Gastrocnemius medialis (tissue), 4 donors: ENCODE data around the gene POLR2I. TPM values are rescaled to one million over a fixed set of nuclear protein-coding genes. Genes with fewer than 3 reads are reported as not detected.

Source experiments
- ATAC-seq, 2 donors: fragments of 150-250 bp; one replicate each; pipeline ENCODE4 v1.9.1; 2016
- DNase-seq, 2 donors: peaks; one replicate each; pipeline ENCODE4 v3.0.0-alpha.2; 2019
- H3K27ac ChIP-seq, 4 donors: fragments of 200-600 bp; sonication (generic); 1 replicate in 1 of 4; 2 replicates in 3 of 4; pipeline ENCODE4 v1.5.1; 2016 to 2018; ENCODE audit warnings: mild to moderate bottlenecking in 2 of 4, moderate library complexity in 1 of 4
- H3K27me3 ChIP-seq, 3 donors: fragments of 200-600 bp; sonication (generic) in 2 of 3; 1 replicate in 1 of 3; 2 replicates in 2 of 3; pipeline versions ENCODE4 v1.5.1 to v1.6.0; 2016 to 2019; ENCODE audit warnings: mild to moderate bottlenecking in 1 of 3, moderate library complexity in 1 of 3
- H3K36me3 ChIP-seq, 2 donors: fragments of 200-600 bp; sonication (generic) in 1 of 2; one replicate each; pipeline ENCODE4 v1.5.1; 2017 to 2018
- H3K4me1 ChIP-seq, 2 donors: fragments of 200-600 bp; sonication (generic) in 1 of 2; one replicate each; pipeline ENCODE4 v1.5.1; 2016 to 2017; ENCODE audit warnings: mild to moderate bottlenecking in 2 of 2
- H3K4me3 ChIP-seq, 4 donors: fragments of 200-600 bp; sonication (generic) in 3 of 4; 1 replicate in 1 of 4; 2 replicates in 3 of 4; pipeline ENCODE4 v1.5.1; 2016 to 2019; ENCODE audit warnings: mild to moderate bottlenecking in 2 of 4
- H3K9me3 ChIP-seq, 3 donors: fragments of 200-600 bp; sonication (generic) in 2 of 3; 1 replicate in 1 of 3; 2 replicates in 2 of 3; pipeline ENCODE4 v1.5.1; 2016 to 2019
- POLR2A ChIP-seq, 2 donors: fragments of 450-650 bp; IDR thresholded peaks; one replicate each; pipeline ENCODE4 v1.6.1; 2017; ENCODE audit warnings: antibody characterized with exemption in 2 of 2, mild to moderate bottlenecking in 2 of 2, moderate library complexity in 2 of 2
- in situ Hi-C, 4 donors: fragments of 200-750 bp; cut with MboI; loops; one replicate each; pipeline versions ENCODE4 v1.15.0 to v1.8.0; 2017; ENCODE audit warnings: low sequenced_read_pairs in 4 of 4
- intact Hi-C: fragments of 100-400 bp; cut with DNase I; formaldehyde crosslinking; loops from one replicate; pipeline ENCODE4 v1.15.1; 2023; ENCODE audit warnings: low total_unique reads
- total RNA-seq, 4 donors: library from RNA; depleted of rRNA; stranded (reverse); fragments of >200 nt; gene quantifications; one replicate each; pipeline versions ENCODE4 v1.1.0 to v1.2.3, GENCODE V29; 2016
- TF ChIP-seq, protein P1 (sequence below), 5 experiments: fragments of 450-650 bp in 3 of 5; fragments of 200-600 bp in 2 of 5; sonication (generic) in 2 of 5; IDR thresholded peaks in 4 of 5; conservative IDR thresholded peaks in 1 of 5; 1 replicate in 4 of 5; 2 replicates in 1 of 5; pipeline ENCODE4 v1.5.1; 2016 to 2019; ENCODE audit warnings: antibody characterized with exemption in 5 of 5, mild to moderate bottlenecking in 3 of 5, moderate library complexity in 3 of 5

Gene POLR2I
- total RNA-seq, 4 donors from 2014 or later, result 61.0 to 88.7 (median 79.4) TPM

DNA sequence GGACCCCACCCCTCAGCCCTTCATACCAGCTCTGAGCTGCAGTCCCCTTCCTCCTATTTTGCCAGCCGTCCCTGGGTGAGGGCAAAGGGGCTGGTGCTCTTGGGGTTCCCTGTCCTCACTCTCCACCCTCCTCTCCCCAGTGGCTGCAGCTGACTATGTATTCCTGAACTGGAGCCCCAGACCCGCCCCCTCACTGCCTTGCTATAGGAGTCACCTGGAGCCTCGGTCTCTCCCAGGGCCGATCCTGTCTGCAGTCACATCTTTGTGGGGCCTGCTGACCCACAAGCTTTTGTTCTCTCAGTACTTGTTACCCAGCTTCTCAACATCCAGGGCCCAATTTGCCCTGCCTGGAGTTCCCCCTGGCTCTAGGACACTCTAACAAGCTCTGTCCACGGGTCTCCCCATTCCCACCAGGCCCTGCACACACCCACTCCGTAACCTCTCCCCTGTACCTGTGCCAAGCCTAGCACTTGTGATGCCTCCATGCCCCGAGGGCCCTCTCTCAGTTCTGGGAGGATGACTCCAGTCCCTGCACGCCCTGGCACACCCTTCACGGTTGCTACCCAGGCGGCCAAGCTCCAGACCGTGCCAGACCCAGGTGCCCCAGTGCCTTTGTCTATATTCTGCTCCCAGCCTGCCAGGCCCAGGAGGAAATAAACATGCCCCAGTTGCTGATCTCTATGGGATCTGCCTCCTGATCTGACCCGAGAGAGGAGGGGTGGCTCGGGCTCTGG, 35.2 kb upstream of the POLR2I start:
- H3K4me3 ChIP-seq, result no peak overlapping the region
- H3K36me3 ChIP-seq, result peaks cover 6 to 56% of the 10 kb centered on the region in 2 donors
- H3K4me1 ChIP-seq, result peaks cover 24 to 29% of the 10 kb centered on the region in 2 donors
- TF ChIP-seq, protein P1, sequence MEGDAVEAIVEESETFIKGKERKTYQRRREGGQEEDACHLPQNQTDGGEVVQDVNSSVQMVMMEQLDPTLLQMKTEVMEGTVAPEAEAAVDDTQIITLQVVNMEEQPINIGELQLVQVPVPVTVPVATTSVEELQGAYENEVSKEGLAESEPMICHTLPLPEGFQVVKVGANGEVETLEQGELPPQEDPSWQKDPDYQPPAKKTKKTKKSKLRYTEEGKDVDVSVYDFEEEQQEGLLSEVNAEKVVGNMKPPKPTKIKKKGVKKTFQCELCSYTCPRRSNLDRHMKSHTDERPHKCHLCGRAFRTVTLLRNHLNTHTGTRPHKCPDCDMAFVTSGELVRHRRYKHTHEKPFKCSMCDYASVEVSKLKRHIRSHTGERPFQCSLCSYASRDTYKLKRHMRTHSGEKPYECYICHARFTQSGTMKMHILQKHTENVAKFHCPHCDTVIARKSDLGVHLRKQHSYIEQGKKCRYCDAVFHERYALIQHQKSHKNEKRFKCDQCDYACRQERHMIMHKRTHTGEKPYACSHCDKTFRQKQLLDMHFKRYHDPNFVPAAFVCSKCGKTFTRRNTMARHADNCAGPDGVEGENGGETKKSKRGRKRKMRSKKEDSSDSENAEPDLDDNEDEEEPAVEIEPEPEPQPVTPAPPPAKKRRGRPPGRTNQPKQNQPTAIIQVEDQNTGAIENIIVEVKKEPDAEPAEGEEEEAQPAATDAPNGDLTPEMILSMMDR (IDR thresholded peaks at IDR 0.05 in 4 of 5, conservative IDR thresholded peaks at IDR 0.05 in 1 of 5), result no peak
- no peak for TF ChIP-seq POLR2A (IDR thresholded peaks at IDR 0.05)
- H3K27ac ChIP-seq, result peak overlapping the region; percentile 97 to 100 (median 100)
- DNase-seq (peak in 1 of 2 donors; percentile 50), ATAC-seq (no peak)
- no peaks in the 10 kb centered on the region for H3K9me3 ChIP-seq
- no peaks in the 10 kb centered on the region for H3K27me3 ChIP-seq
- intact Hi-C loops (loop anchor here (5.0 to 10.0 kb wide), 3 partner anchors 33 to 393 kb away; partner anchors contain the start of genes HSPB6, PROSER3, TBCB and ZNF146), in situ Hi-C loops (loop anchor here in 1 of 4 donors (25.0 kb wide), 1 partner anchor 388 kb away; the partner anchor contains the start of genes HSPB6 and PROSER3)

DNA sequence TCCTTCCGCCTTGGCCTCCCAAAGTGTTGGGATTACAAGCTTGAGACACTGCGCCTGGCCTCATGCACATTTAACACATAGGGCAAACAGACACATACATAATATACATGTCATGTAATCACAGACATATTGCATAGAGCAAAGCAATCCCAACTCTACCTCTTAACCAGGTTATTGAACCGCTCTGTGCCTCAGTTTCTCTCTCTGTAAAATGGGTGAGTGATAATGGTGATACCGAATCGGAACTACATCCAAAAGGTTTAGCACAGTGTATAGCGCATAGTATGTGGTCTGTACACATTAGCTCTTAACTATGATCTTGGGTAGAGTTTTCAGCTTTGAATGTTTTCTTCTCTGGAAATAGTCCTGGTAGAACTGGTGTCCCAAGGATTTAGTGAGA, 29.9 kb upstream of the POLR2I start:
- Histone ChIP-seq H3K36me3 (peaks cover 6 to 73% of the 10 kb centered on the region in 2 donors), H3K4me3 (no peak overlapping the region), H3K4me1 (peaks cover 8% of the 10 kb centered on the region in 2 donors), H3K27ac (no peak overlapping the region), H3K9me3 (no peaks in the 10 kb centered on the region), H3K27me3 (no peaks in the 10 kb centered on the region)
- intact Hi-C loops, result no loop called here
- TF ChIP-seq, protein P1 (IDR thresholded peaks at IDR 0.05 in 4 of 5, conservative IDR thresholded peaks at IDR 0.05 in 1 of 5), result no peak
- no peak for TF ChIP-seq POLR2A (IDR thresholded peaks at IDR 0.05)
- ATAC-seq, result no peak
- in situ Hi-C loops, result loop anchor here in 1 of 4 donors (25.0 kb wide), 1 partner anchor 382 kb away; the partner anchor contains the start of genes HSPB6 and PROSER3
- no peak for DNase-seq

DNA sequence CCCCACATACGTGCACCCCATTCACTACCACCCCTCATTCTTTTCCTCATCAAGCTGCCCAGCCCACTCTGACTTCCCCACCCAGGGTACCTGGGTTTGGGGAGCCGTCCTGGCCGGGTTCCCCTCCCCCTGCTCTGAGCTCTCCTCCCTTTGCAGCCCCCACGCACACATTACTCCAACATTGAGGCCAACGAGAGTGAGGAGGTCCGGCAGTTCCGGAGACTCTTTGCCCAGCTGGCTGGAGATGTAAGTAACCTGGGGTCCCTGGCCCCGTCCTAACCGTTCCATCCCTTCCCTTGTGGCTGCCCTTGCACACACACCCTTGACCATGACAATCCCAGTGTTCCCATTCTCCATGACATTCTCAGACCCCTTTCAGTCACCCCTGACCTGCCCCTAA, 27.8 kb upstream of the POLR2I start:
- intact Hi-C loops (no loop called here), in situ Hi-C loops (loop anchor here in 1 of 4 donors (25.0 kb wide), 1 partner anchor 380 kb away; the partner anchor contains the start of genes HSPB6 and PROSER3)
- no peaks in the 10 kb centered on the region for H3K27me3 ChIP-seq
- peak overlapping the region in 2 of 4 donors; percentile 98 to 99 for H3K27ac ChIP-seq
- peaks cover 6 to 52% of the 10 kb centered on the region in 2 donors for H3K36me3 ChIP-seq
- no peaks in the 10 kb centered on the region for H3K9me3 ChIP-seq
- no peak for DNase-seq
- TF ChIP-seq, protein P1 (IDR thresholded peaks at IDR 0.05 in 4 of 5, conservative IDR thresholded peaks at IDR 0.05 in 1 of 5), result no peak
- TF ChIP-seq POLR2A (IDR thresholded peaks at IDR 0.05), result no peak
- H3K4me3 ChIP-seq, result no peak overlapping the region
- H3K4me1 ChIP-seq, result peaks cover 12% of the 10 kb centered on the region in 2 donors
- no peak for ATAC-seq

DNA sequence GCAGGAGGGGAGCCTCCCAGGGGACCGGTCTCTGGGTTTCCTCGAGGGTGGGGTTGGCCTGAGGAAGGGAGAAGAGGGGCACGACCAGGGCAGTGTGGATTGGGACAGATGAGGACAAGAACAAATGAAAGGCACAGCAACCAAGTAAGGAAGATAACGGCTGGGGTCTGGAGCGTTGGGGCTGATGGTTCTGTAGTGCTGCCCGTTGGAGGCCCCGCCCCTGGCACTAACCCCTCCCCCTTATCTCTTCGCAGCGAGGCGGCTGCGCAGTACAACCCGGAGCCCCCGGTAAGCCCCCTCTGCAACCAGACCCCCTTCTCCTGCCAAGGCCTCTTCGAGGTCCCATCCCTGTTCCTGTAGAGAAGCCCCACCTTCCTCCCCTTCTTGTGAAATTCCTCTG, 27.4 kb upstream of the POLR2I start:
- Histone ChIP-seq H3K36me3 (peaks cover 6 to 47% of the 10 kb centered on the region in 2 donors), H3K27me3 (no peaks in the 10 kb centered on the region), H3K4me3 (no peak overlapping the region), H3K9me3 (no peaks in the 10 kb centered on the region), H3K27ac (peak overlapping the region; percentile 97 to 100 (median 98)), H3K4me1 (peaks cover 12 to 16% of the 10 kb centered on the region in 2 donors)
- ATAC-seq (no peak), DNase-seq (no peak)
- in situ Hi-C loops (loop anchor here in 1 of 4 donors (25.0 kb wide), 1 partner anchor 380 kb away; the partner anchor contains the start of genes HSPB6 and PROSER3), intact Hi-C loops (no loop called here)
- TF ChIP-seq POLR2A (IDR thresholded peaks at IDR 0.05), result no peak
- TF ChIP-seq, protein P1 (IDR thresholded peaks at IDR 0.05 in 4 of 5, conservative IDR thresholded peaks at IDR 0.05 in 1 of 5), result no peak
